Right lobe of liver (tissue), 4 donors: ENCODE data around the gene WIZ.

Experiments
- POLR2A ChIP-seq: fragments of 450-650 bp; IDR thresholded peaks from one replicate; pipeline ENCODE4 v1.6.1; 2017; ENCODE audit warnings: antibody characterized with exemption, mild to moderate bottlenecking
- TF ChIP-seq, protein P1 (sequence below), 4 donors: fragments of 200-600 bp in 3 of 4; fragments of 450-650 bp in 1 of 4; IDR thresholded peaks; one replicate each; pipeline versions ENCODE4 v1.5.1 to v1.8.0; 2016 to 2022; ENCODE audit warnings: antibody characterized with exemption in 4 of 4, mild to moderate bottlenecking in 2 of 4
- donor health status: DM: no; HTN: no; CAD: no.
- donor health status: DM: no; HTN: no; CAD: no.
- donor health status: DM: no; HTN: yes; CAD: no.

DNA sequence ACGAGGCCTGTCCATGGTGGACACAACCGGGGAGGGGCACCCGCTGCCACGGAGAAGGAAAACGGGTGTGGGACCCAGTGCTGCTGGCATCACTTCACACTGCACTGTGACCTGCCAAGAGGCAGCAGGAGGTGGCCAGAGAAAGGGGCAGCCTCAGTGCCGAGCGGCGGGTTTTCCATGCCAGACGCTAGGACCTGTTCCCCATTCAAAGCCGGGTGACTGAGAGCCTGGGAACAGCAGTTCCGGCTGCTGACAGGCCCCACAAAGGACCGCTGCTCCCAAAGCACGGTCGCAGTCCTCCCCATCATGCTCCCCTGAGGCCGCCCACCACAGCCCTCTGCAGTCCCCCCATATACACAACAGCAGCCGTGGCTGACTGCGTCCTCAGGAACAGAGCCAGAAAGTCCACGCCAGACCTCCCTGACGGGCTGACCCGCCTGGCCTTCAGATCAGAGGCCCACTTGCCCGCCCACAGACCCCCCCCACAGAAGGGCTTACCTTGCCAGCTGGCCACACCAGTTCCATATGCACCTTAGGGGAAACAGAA is 75.6 kb downstream of the WIZ start:
- TF ChIP-seq, protein P1, sequence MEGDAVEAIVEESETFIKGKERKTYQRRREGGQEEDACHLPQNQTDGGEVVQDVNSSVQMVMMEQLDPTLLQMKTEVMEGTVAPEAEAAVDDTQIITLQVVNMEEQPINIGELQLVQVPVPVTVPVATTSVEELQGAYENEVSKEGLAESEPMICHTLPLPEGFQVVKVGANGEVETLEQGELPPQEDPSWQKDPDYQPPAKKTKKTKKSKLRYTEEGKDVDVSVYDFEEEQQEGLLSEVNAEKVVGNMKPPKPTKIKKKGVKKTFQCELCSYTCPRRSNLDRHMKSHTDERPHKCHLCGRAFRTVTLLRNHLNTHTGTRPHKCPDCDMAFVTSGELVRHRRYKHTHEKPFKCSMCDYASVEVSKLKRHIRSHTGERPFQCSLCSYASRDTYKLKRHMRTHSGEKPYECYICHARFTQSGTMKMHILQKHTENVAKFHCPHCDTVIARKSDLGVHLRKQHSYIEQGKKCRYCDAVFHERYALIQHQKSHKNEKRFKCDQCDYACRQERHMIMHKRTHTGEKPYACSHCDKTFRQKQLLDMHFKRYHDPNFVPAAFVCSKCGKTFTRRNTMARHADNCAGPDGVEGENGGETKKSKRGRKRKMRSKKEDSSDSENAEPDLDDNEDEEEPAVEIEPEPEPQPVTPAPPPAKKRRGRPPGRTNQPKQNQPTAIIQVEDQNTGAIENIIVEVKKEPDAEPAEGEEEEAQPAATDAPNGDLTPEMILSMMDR (IDR thresholded peaks at IDR 0.05) = no peak
- no peak for TF ChIP-seq POLR2A
